SK-N-SH (cell line): ENCODE measurements around the gene TUBB2B. TPM values are rescaled to one million over a fixed set of nuclear protein-coding genes. Genes with fewer than 3 reads are reported as not detected.
A peak's percentile ranks its signal among the peaks of the same experiment; 100 is the strongest.
"Not testable (repeated sequence)": the region's sequence is repeated elsewhere in the genome, so short reads cannot be mapped to it uniquely, and the experiment has no call there.

Experiments
- CTCF ChIA-PET: fragments of 300-600, 350-600 bp; formaldehyde crosslinking; extraction: SDS; loops from one replicate; lab custom pipeline; 2021; lab: Yijun Ruan, JAX
- POLR2A ChIA-PET: fragments of 350-600 bp; sonication (Branson Sonifier 250); formaldehyde crosslinking; extraction: SDS; loops from one replicate; lab custom pipeline; 2020; ENCODE audit warnings: antibody characterized with exemption, inconsistent platforms; lab: Yijun Ruan, JAX
- DNase-seq: peaks from one replicate; pipeline ENCODE4 v3.0.0; 2012
- H2AFZ ChIP-seq: fragments of 200-600 bp; sonication (generic); 2 replicates; pipeline ENCODE4 v1.8.1; 2016; ENCODE audit warnings: antibody characterized with exemption, mild to moderate bottlenecking, low read depth
- H3F3A ChIP-seq: fragments of 200-600 bp; sonication (generic); replicated peaks from 2 replicates; pipeline ENCODE3; 2016; ENCODE audit warnings: antibody characterized with exemption, mild to moderate bottlenecking; ENCODE audit not compliant: insufficient read depth
- H3K27ac ChIP-seq, 2 experiments: fragments of 200-500 bp in 1 of 2; fragments of 200-600 bp in 1 of 2; sonication (Bioruptor generic) in 1 of 2; sonication (generic), shearing (Covaris generic) in 1 of 2; 2 replicates each; pipeline versions ENCODE4 v1.5.1 to v1.6.1; 2014 to 2016; ENCODE audit warnings: low read depth in 2 of 2, inconsistent platforms in 1 of 2, low read length in 1 of 2, mild to moderate bottlenecking in 1 of 2, mixed read lengths in 1 of 2
- H3K27me3 ChIP-seq: fragments of 200-600 bp; sonication (generic), shearing (Covaris generic); 2 replicates; pipeline ENCODE4 v1.6.1; 2016; ENCODE audit warnings: mixed run types; ENCODE audit not compliant: insufficient read depth
- H3K36me3 ChIP-seq, 2 experiments: fragments of 200-500 bp in 1 of 2; fragments of 200-600 bp in 1 of 2; sonication (Bioruptor generic) in 1 of 2; sonication (generic) in 1 of 2; replicated peaks in 1 of 2; 2 replicates each; pipeline versions ENCODE3 to v1.5.1; 2014 to 2016; ENCODE audit warnings: low read length in 1 of 2, mild to moderate bottlenecking in 1 of 2; ENCODE audit not compliant: insufficient read depth in 2 of 2, control insufficient read depth in 1 of 2
- H3K4me1 ChIP-seq, 2 experiments: fragments of 200-500 bp in 1 of 2; fragments of 200-600 bp in 1 of 2; sonication (Bioruptor generic) in 1 of 2; sonication (generic), shearing (Covaris generic) in 1 of 2; 2 replicates each; pipeline versions ENCODE4 v1.5.1 to v1.6.1; 2014 to 2016; ENCODE audit warnings: low read depth in 1 of 2, low read length in 1 of 2, mixed run types in 1 of 2; ENCODE audit not compliant: insufficient read depth in 2 of 2, control insufficient read depth in 1 of 2
- H3K4me2 ChIP-seq: fragments of 200-600 bp; sonication (generic), shearing (Covaris generic); 2 replicates; pipeline ENCODE4 v1.6.1; 2017; ENCODE audit warnings: mixed run types
- H3K4me3 ChIP-seq, 2 experiments: fragments of 200-500 bp in 1 of 2; fragments of 200-600 bp in 1 of 2; sonication (Bioruptor generic) in 1 of 2; sonication (generic), shearing (Covaris generic) in 1 of 2; 2 replicates each; pipeline versions ENCODE4 v1.5.1 to v1.8.1; 2014 to 2016; ENCODE audit warnings: low read depth in 2 of 2, inconsistent platforms in 1 of 2, low read length in 1 of 2, mild to moderate bottlenecking in 1 of 2, mixed read lengths in 1 of 2, moderate library complexity in 1 of 2
- H3K79me2 ChIP-seq: fragments of 200-600 bp; sonication (generic); 2 replicates; pipeline ENCODE4 v1.8.1; 2017; ENCODE audit warnings: mild to moderate bottlenecking; ENCODE audit not compliant: insufficient read depth
- H3K9ac ChIP-seq: fragments of 200-600 bp; sonication (generic); 2 replicates; pipeline ENCODE4 v1.6.1; 2017; ENCODE audit warnings: mixed run types
- H3K9me2 ChIP-seq: fragments of 200-600 bp; sonication (generic); 2 replicates; pipeline ENCODE4 v1.6.1; 2017; ENCODE audit warnings: mixed run types
- H3K9me3 ChIP-seq: fragments of 200-600 bp; sonication (generic); 2 replicates; pipeline ENCODE4 v1.6.1; 2017; ENCODE audit warnings: mixed run types, mild to moderate bottlenecking, moderate library complexity
- H4K20me1 ChIP-seq: fragments of 200-600 bp; sonication (generic); 2 replicates; pipeline ENCODE4 v1.6.1; 2017; ENCODE audit warnings: mild to moderate bottlenecking, mixed run types; ENCODE audit not compliant: insufficient read depth
- ELF1 ChIP-seq: IDR thresholded peaks from 2 replicates; pipeline ENCODE4 v1.4.0; 2012
- EP300 ChIP-seq, 2 experiments: IDR thresholded peaks; 2 replicates each; pipeline versions ENCODE4 v1.4.0 to v1.6.1; 2012; ENCODE audit warnings: borderline replicate concordance in 1 of 2, low read depth in 1 of 2, low read length in 1 of 2
- EZH2phosphoT487 ChIP-seq: fragments of 200-600 bp; sonication (generic); IDR thresholded peaks from 2 replicates; pipeline ENCODE4 v1.6.1; 2017; ENCODE audit warnings: low read depth, mixed run types, mild to moderate bottlenecking, antibody characterized with exemption, moderate library complexity, borderline replicate concordance
- FOXJ3 ChIP-seq: sonication (generic); formaldehyde crosslinking; IDR thresholded peaks from 2 replicates; pipeline ENCODE4 v1.5.1; 2020; ENCODE audit warnings: mild to moderate bottlenecking, missing genetic modification reagents
- GABPA ChIP-seq: IDR thresholded peaks from 2 replicates; pipeline ENCODE4 v1.4.0; 2012; ENCODE audit warnings: low read depth, mild to moderate bottlenecking
- GATA2 ChIP-seq: sonication (generic); formaldehyde crosslinking; IDR thresholded peaks from 2 replicates; pipeline ENCODE4 v1.5.0; 2020; ENCODE audit warnings: mild to moderate bottlenecking, missing genetic modification reagents
- IRF3 ChIP-seq: fragments of 150-350 bp; IDR thresholded peaks from 2 replicates; pipeline ENCODE4 v1.6.1; 2016; ENCODE audit warnings: mild to moderate bottlenecking, low read depth, low read length
- MXI1 ChIP-seq: IDR thresholded peaks from 2 replicates; pipeline ENCODE4 v1.6.1; 2012; ENCODE audit warnings: mild to moderate bottlenecking, low read depth, low read length, improper control_type of control experiment
- PBX3 ChIP-seq: IDR thresholded peaks from 2 replicates; pipeline ENCODE4; 2012
- RCOR1 ChIP-seq: fragments of 150-350 bp; IDR thresholded peaks from 2 replicates; pipeline ENCODE4 v1.6.1; 2017; ENCODE audit warnings: antibody characterized with exemption, low read length
- REST ChIP-seq: IDR thresholded peaks from 2 replicates; pipeline ENCODE4 v1.6.1; 2012; ENCODE audit warnings: mild to moderate bottlenecking, low read depth, low read length, moderate library complexity
- RFX5 ChIP-seq: IDR thresholded peaks from 2 replicates; pipeline ENCODE4 v1.6.1; 2012; ENCODE audit warnings: mild to moderate bottlenecking, improper control_type of control experiment, low read length
- SIN3A ChIP-seq: IDR thresholded peaks from 2 replicates; pipeline ENCODE4 v1.6.1; 2012; ENCODE audit warnings: low read depth, mild to moderate bottlenecking, low read length, moderate library complexity, borderline replicate concordance
- SMC3 ChIP-seq: IDR thresholded peaks from 2 replicates; pipeline ENCODE4 v1.6.1; 2012; ENCODE audit warnings: low read depth, low read length, improper control_type of control experiment
- WGBS: methylation state at CpG from one replicate; pipeline ENCODE4 v1.1.6; 2017; ENCODE audit warnings: low lambda C conversion rate; 5-methylcytosine and 5-hydroxymethylcytosine counted together
- polyA plus RNA-seq, 3 experiments: library from polyadenylated mRNA; depleted of rRNA; stranded (reverse); fragments of >200 nt; gene quantifications; 2 replicates each; pipeline ENCODE4 v1.2.3, GENCODE V29; 2012

TUBB2B gene
- polyA plus RNA-seq, 1 of the 3 experiments (the other 2 are of a cell fraction), result 162 TPM

- no peak for TF ChIP-seq GATA2 (CRISPR knock-in tag)
- TF ChIP-seq ELF1, result no peak
- no peak for TF ChIP-seq EZH2phosphoT487
- no peak for TF ChIP-seq RFX5
- TF ChIP-seq MXI1, result no peak
- TF ChIP-seq REST, result no peak
- TF ChIP-seq PBX3, result peak; percentile 87
Measured at GRCh38 chr6:3247255-3248146, 20.0 kb upstream of the TUBB2B start (continued).

GRCh38 chr6:3245216-3245615, 17.8 kb upstream of the TUBB2B start:
- no peak for TF ChIP-seq SMC3
- no peak for TF ChIP-seq GABPA
- TF ChIP-seq MXI1, result no peak
- TF ChIP-seq RCOR1, result no peak
- no peak for TF ChIP-seq IRF3
- no peak for TF ChIP-seq SIN3A
- no peak for TF ChIP-seq EP300 (IDR thresholded peaks at IDR 0.05; ENCODE audit: borderline replicate concordance in 1 of 2, low read depth in 1 of 2, low read length in 1 of 2)
- no peak for TF ChIP-seq FOXJ3
- H3K27me3 ChIP-seq, result no peaks in the 10 kb centered on the region
- no peaks in the 10 kb centered on the region for H3K9me2 ChIP-seq
- no peaks in the 10 kb centered on the region for H3K79me2 ChIP-seq
- H3K4me1 ChIP-seq, result peaks cover 10 to 14% of the 10 kb centered on the region in 2 experiments; a peak in 3 of 4 replicates
- no peak overlapping the region for H3K27ac ChIP-seq
- no peak overlapping the region for H2AFZ ChIP-seq
- POLR2A ChIA-PET, result interaction anchor here (1.6 kb wide), 1 partner anchor 15 kb away, joined by 3 read pairs; no protein-coding TSS in a partner anchor
- H3K4me3 ChIP-seq, result no peak overlapping the region
- H3K4me2 ChIP-seq, result no peak overlapping the region
- H3K36me3 ChIP-seq, result no peaks in the 10 kb centered on the region
- no peaks in the 10 kb centered on the region for H4K20me1 ChIP-seq
- no peaks in the 10 kb centered on the region for H3K9me3 ChIP-seq
- peaks cover 16% of the 10 kb centered on the region for H3F3A ChIP-seq
- CTCF ChIA-PET, result interaction anchor here (2.2 to 3.8 kb wide), 2 partner anchors 9 to 14 kb away, joined by 9 to 25 read pairs; no protein-coding TSS in a partner anchor
- no peak overlapping the region for H3K9ac ChIP-seq
- DNase-seq, result no peak
- 94% methylated on average over 5 of the region's 5 CpGs for WGBS

GRCh38 chr6:3244832-3245161, 17.3 kb upstream of the TUBB2B start:
- not testable (repeated sequence) for H3K4me2 ChIP-seq, DNase-seq, H3K27me3 ChIP-seq, H3K4me3 ChIP-seq, H3K9me3 ChIP-seq, H3K79me2 ChIP-seq, H2AFZ ChIP-seq, H3K27ac ChIP-seq, H3K9ac ChIP-seq, H4K20me1 ChIP-seq, H3K9me2 ChIP-seq, H3K36me3 ChIP-seq
- Histone ChIP-seq H3K4me1 (peaks cover 10 to 14% of the 10 kb centered on the region in 2 experiments; a peak in 3 of 4 replicates), H3F3A (peaks cover 16% of the 10 kb centered on the region)
- ChIA-PET CTCF (interaction anchor here (2.2 to 3.8 kb wide), 2 partner anchors 9 to 13 kb away, joined by 9 to 25 read pairs; no protein-coding TSS in a partner anchor), POLR2A (interaction anchor here (1.6 kb wide), 1 partner anchor 14 kb away, joined by 3 read pairs; no protein-coding TSS in a partner anchor)
- WGBS, result 97% methylated on average over 7 of the region's 7 CpGs
